Astrocyte (in vitro differentiated cells and primary cell): Measurements from ENCODE around the gene RPS23.

Source experiments
- EZH2 ChIP-seq: IDR thresholded peaks from 2 replicates; pipeline ENCODE4 v1.6.1; 2012; ENCODE audit warnings: mild to moderate bottlenecking, low read length, inconsistent platforms; ENCODE audit not compliant: insufficient read depth
- TF ChIP-seq, protein P1 (sequence below): IDR thresholded peaks from 2 replicates; pipeline ENCODE4 v1.5.1; 2011; ENCODE audit warnings: low read depth, mild to moderate bottlenecking, inconsistent platforms, low read length, moderate library complexity; ENCODE audit not compliant: insufficient read depth

DNA sequence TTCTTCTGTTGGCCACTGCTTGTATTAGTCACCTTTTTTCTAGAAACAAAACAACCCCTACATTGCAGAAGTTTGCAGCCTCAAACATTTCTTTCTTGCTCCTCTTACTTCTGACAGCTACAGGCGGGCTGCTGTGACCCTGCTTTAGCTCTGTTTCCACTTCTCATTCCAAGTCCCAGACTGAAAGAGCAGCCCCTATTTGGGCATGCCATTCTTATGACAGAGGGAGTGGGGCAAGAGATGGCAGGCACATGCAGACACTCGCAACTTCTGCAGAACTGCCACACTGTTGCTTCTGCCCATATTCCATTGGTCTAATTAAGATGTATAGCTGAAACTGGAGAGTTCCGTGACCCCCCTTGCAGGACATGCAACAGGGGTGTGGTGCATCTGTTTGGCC, 19.6 kb upstream of the RPS23 start:
- TF ChIP-seq, protein P1, sequence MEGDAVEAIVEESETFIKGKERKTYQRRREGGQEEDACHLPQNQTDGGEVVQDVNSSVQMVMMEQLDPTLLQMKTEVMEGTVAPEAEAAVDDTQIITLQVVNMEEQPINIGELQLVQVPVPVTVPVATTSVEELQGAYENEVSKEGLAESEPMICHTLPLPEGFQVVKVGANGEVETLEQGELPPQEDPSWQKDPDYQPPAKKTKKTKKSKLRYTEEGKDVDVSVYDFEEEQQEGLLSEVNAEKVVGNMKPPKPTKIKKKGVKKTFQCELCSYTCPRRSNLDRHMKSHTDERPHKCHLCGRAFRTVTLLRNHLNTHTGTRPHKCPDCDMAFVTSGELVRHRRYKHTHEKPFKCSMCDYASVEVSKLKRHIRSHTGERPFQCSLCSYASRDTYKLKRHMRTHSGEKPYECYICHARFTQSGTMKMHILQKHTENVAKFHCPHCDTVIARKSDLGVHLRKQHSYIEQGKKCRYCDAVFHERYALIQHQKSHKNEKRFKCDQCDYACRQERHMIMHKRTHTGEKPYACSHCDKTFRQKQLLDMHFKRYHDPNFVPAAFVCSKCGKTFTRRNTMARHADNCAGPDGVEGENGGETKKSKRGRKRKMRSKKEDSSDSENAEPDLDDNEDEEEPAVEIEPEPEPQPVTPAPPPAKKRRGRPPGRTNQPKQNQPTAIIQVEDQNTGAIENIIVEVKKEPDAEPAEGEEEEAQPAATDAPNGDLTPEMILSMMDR, result no peak
- TF ChIP-seq EZH2, result no peak
